Skeletal muscle tissue (tissue), 4 donors: ENCODE measurements around the gene CGB3. TPM values are rescaled to one million over a fixed set of nuclear protein-coding genes. Genes with fewer than 3 reads are reported as not detected.
"Not testable (repeated sequence)": the region's sequence is repeated elsewhere in the genome, so short reads cannot be mapped to it uniquely, and the experiment has no call there.

Experiments used
- H3K27ac ChIP-seq: one replicate; pipeline ENCODE4 v1.7.0; 2013; ENCODE audit warnings: mild to moderate bottlenecking, low read depth, low read length, inconsistent platforms
- H3K27me3 ChIP-seq, 3 donors: one replicate each; pipeline ENCODE4 v1.7.0; 2013; ENCODE audit warnings: low read length in 3 of 3; ENCODE audit not compliant: control insufficient read depth in 3 of 3, insufficient read depth in 3 of 3
- H3K36me3 ChIP-seq, 3 donors: one replicate each; pipeline ENCODE4 v1.7.0; 2013; ENCODE audit warnings: low read length in 3 of 3; ENCODE audit not compliant: control insufficient read depth in 3 of 3, insufficient read depth in 3 of 3
- H3K4me1 ChIP-seq, 3 donors: one replicate each; pipeline ENCODE4 v1.7.0; 2013; ENCODE audit warnings: low read length in 3 of 3, mild to moderate bottlenecking in 3 of 3; ENCODE audit not compliant: control insufficient read depth in 3 of 3, insufficient read depth in 3 of 3
- H3K4me3 ChIP-seq, 3 donors: one replicate each; pipeline ENCODE4 v1.7.0; 2013; ENCODE audit warnings: low read length in 3 of 3
- H3K9ac ChIP-seq, 3 donors: one replicate each; pipeline ENCODE4 v1.7.0; 2013; ENCODE audit warnings: low read length in 3 of 3, mild to moderate bottlenecking in 3 of 3, moderate library complexity in 2 of 3, low read depth in 1 of 3
- H3K9me3 ChIP-seq, 3 donors: one replicate each; pipeline ENCODE4 v1.7.0; 2013; ENCODE audit warnings: low read length in 3 of 3; ENCODE audit not compliant: control insufficient read depth in 3 of 3
- total RNA-seq: library from RNA; depleted of rRNA; stranded (reverse); fragments of >200 nt; gene quantifications from one replicate; pipeline ENCODE4 v1.2.3, GENCODE V29; 2014
- donor health status: Osteomylitis.

The CGB3 gene
- not detected for total RNA-seq

GRCh38 chr19:49024233-49024632, at the start of gene CGB3:
Gene CGB3, minus strand, starts transcription at chr19:49024333. Its CDS starts 362 bp downstream, at chr19:49023971.
- H3K27me3 ChIP-seq: peaks cover 0 to 11% (median 2%) of the 10 kb centered on the region in 3 donors
- not testable (repeated sequence) for H3K9me3 ChIP-seq, H3K4me1 ChIP-seq, H3K9ac ChIP-seq, H3K27ac ChIP-seq, H3K36me3 ChIP-seq, H3K4me3 ChIP-seq

- Histone ChIP-seq H3K9me3 (no peaks in the 10 kb centered on the region), H3K27me3 (peaks cover 3 to 14% (median 12%) of the 10 kb centered on the region in 3 donors), H3K36me3 (peaks cover 0 to 6% (median 3%) of the 10 kb centered on the region in 3 donors), H3K4me3 (peak overlapping the region in 2 of 3 donors; percentile 67), H3K4me1 (peaks cover 45 to 51% (median 49%) of the 10 kb centered on the region in 3 donors), H3K27ac (peak overlapping the region; percentile 88), H3K9ac (peak overlapping the region; percentile 69 to 79 (median 70))
These were observed 47.9 kb upstream of the CGB3 start for GRCh38 chr19:49071860-49072547.

GRCh38 chr19:49070416-49070815, 46.3 kb upstream of the CGB3 start:
- H3K4me3 ChIP-seq: peak overlapping the region in 2 of 3 donors; percentile 29 to 50
- peak overlapping the region; percentile 88 for H3K27ac ChIP-seq
- H3K4me1 ChIP-seq: peaks cover 54 to 60% (median 59%) of the 10 kb centered on the region in 3 donors
- no peaks in the 10 kb centered on the region for H3K9me3 ChIP-seq
- H3K9ac ChIP-seq: peak overlapping the region in 1 of 3 donors; percentile 23
- H3K36me3 ChIP-seq: peaks cover 0 to 6% (median 3%) of the 10 kb centered on the region in 3 donors
- peaks cover 3 to 14% (median 14%) of the 10 kb centered on the region in 3 donors for H3K27me3 ChIP-seq

GRCh38 chr19:49069026-49069425, 44.9 kb upstream of the CGB3 start:
- H3K4me1 ChIP-seq: peaks cover 46 to 57% (median 55%) of the 10 kb centered on the region in 3 donors
- no peak overlapping the region for H3K9ac ChIP-seq
- H3K27me3 ChIP-seq: peaks cover 3 to 16% (median 15%) of the 10 kb centered on the region in 3 donors
- peaks cover 0 to 6% (median 3%) of the 10 kb centered on the region in 3 donors for H3K36me3 ChIP-seq
- peak overlapping the region; percentile 43 for H3K27ac ChIP-seq
- H3K9me3 ChIP-seq: no peaks in the 10 kb centered on the region
- peak overlapping the region in 1 of 3 donors; percentile 50 for H3K4me3 ChIP-seq

GRCh38 chr19:49067554-49067953, 43.4 kb upstream of the CGB3 start:
- Histone ChIP-seq H3K9me3 (no peaks in the 10 kb centered on the region), H3K4me3 (no peak overlapping the region), H3K4me1 (peaks cover 46 to 54% (median 52%) of the 10 kb centered on the region in 3 donors), H3K27me3 (peaks cover 0 to 17% (median 10%) of the 10 kb centered on the region in 3 donors), H3K36me3 (peaks cover 0 to 6% (median 3%) of the 10 kb centered on the region in 3 donors), H3K27ac (peak overlapping the region; percentile 97), H3K9ac (peak overlapping the region; percentile 47 to 86 (median 61))

- H3K9ac ChIP-seq: peak overlapping the region; percentile 83 to 87 (median 86)
- H3K9me3 ChIP-seq: no peaks in the 10 kb centered on the region
- peak overlapping the region; percentile 97 for H3K27ac ChIP-seq
- H3K27me3 ChIP-seq: peaks cover 0 to 14% (median 10%) of the 10 kb centered on the region in 3 donors
- peaks cover 42 to 53% (median 49%) of the 10 kb centered on the region in 3 donors for H3K4me1 ChIP-seq
- H3K4me3 ChIP-seq: peak overlapping the region; percentile 60 to 70 (median 61)
- H3K36me3 ChIP-seq: peaks cover 0 to 6% (median 3%) of the 10 kb centered on the region in 3 donors
These were observed 41.9 kb upstream of the CGB3 start for GRCh38 chr19:49065905-49066512.

- Histone ChIP-seq H3K4me3 (peak within 1 kb of the TSS; percentile 60 to 70 (median 61)), H3K36me3 (peaks cover 0 to 3% (median under 1%) of the 10 kb centered on the region in 3 donors), H3K9ac (peak within 1 kb of the TSS; percentile 83 to 87 (median 86)), H3K27ac (peak within 1 kb of the TSS; percentile 97), H3K27me3 (peaks cover 0 to 11% (median 3%) of the 10 kb centered on the region in 3 donors), H3K4me1 (peaks cover 35 to 43% (median 39%) of the 10 kb centered on the region in 3 donors), H3K9me3 (no peaks in the 10 kb centered on the region)
These were observed 40.9 kb upstream of the CGB3 start, which contains the start of gene NTF4 for GRCh38 chr19:49064768-49065611. Gene NTF4, minus strand, starts transcription at chr19:49064818. Its CDS starts 2,821 bp downstream, at chr19:49061997.

GRCh38 chr19:49064029-49064629, 40.0 kb upstream of the CGB3 start:
- Histone ChIP-seq H3K9ac (peak overlapping the region in 2 of 3 donors; percentile 38 to 45), H3K4me1 (peaks cover 27 to 34% (median 30%) of the 10 kb centered on the region in 3 donors), H3K27me3 (peaks cover 0 to 11% (median 3%) of the 10 kb centered on the region in 3 donors), H3K9me3 (no peaks in the 10 kb centered on the region), H3K4me3 (no peak overlapping the region), H3K27ac (peak overlapping the region; percentile 97), H3K36me3 (no peaks in the 10 kb centered on the region)

- peaks cover 0 to 11% (median 3%) of the 10 kb centered on the region in 3 donors for H3K27me3 ChIP-seq
- H3K4me1 ChIP-seq: peaks cover 16 to 29% (median 28%) of the 10 kb centered on the region in 3 donors
- H3K9me3 ChIP-seq: no peaks in the 10 kb centered on the region
- no peak overlapping the region for H3K9ac ChIP-seq
- H3K27ac ChIP-seq: no peak overlapping the region
- H3K4me3 ChIP-seq: no peak overlapping the region
- H3K36me3 ChIP-seq: no peaks in the 10 kb centered on the region
These were observed 37.3 kb upstream of the CGB3 start for GRCh38 chr19:49061445-49061844.
